ENCODE measurements around the gene APOA4.
A peak's percentile ranks its signal among the peaks of the same experiment; 100 is the strongest.
"Not testable (repeated sequence)": the region's sequence is repeated elsewhere in the genome, so short reads cannot be mapped to it uniquely, and the experiment has no call there.

Gene APOA4

DNA sequence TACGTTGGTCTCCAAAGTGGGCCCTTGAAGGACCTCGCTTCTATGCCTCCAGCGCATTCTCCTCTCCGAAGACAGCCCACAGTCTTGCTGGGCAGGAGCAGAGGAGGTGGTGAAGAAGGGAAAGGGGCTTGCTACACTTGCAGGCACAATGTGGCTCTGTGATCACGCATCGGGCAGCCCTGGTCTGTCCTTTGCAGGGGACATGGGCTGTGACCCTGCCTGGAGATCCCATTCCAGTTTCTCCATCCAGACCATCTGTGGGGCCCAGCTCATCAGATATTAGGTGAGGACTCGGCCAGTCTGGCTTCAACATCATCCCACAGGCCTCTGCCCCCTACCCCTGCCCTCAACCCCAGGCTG lies 13.5 kb upstream of the APOA4 start:
- no peak overlapping the region for H3K4me3 ChIP-seq (ENCODE audit: low read length)
- TF ChIP-seq, protein P1, sequence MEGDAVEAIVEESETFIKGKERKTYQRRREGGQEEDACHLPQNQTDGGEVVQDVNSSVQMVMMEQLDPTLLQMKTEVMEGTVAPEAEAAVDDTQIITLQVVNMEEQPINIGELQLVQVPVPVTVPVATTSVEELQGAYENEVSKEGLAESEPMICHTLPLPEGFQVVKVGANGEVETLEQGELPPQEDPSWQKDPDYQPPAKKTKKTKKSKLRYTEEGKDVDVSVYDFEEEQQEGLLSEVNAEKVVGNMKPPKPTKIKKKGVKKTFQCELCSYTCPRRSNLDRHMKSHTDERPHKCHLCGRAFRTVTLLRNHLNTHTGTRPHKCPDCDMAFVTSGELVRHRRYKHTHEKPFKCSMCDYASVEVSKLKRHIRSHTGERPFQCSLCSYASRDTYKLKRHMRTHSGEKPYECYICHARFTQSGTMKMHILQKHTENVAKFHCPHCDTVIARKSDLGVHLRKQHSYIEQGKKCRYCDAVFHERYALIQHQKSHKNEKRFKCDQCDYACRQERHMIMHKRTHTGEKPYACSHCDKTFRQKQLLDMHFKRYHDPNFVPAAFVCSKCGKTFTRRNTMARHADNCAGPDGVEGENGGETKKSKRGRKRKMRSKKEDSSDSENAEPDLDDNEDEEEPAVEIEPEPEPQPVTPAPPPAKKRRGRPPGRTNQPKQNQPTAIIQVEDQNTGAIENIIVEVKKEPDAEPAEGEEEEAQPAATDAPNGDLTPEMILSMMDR (IDR thresholded peaks at IDR 0.05; ENCODE audit: insufficient read depth, low read depth, low read length, missing control alignments) = no peak
- DNase-seq (ENCODE audit: low read depth) = no peak

DNA sequence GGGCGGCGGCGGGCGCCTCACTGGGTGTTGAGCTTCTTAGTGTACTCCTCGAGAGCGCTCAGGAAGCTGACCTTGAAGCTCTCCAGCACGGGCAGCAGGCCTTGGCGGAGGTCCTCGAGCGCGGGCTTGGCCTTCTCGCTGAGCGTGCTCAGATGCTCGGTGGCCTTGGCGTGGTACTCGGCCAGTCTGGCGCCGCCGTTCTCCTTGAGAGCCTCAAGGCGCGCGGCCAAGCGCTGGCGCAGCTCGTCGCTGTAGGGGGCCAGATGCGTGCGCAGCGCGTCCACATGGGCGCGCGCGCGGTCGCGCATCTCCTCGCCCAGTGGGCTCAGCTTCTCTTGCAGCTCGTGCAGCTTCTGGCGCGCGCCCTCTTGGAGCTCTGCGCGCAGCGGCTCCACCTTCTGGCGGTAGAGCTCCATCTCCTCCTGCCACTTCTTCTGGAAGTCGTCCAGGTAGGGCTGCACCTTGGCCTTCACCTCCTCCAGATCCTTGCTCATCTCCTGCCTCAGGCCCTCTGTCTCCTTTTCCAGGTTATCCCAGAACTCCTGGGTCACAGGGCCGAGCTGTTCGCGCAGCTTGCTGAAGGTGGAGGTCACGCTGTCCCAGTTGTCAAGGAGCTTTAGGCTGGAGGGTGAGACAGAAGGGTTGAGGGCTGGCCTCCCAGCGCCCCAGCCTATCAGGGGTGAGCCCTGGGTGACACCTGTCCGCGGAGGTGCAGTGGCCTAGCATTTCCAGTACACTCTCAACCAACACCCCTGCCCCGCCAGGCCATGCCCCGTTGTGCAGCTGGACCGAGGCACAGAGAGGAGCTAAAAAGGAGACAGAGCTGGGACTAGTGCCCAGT lies 12.9 kb upstream of the APOA4 start:
- TF ChIP-seq, protein P1 (IDR thresholded peaks at IDR 0.05; ENCODE audit: insufficient read depth, low read depth, low read length, missing control alignments) = peak; percentile 65
- H3K4me3 ChIP-seq (ENCODE audit: low read length) = peak overlapping the region; percentile 24
- peak; percentile 87 for DNase-seq (ENCODE audit: low read depth)

DNA sequence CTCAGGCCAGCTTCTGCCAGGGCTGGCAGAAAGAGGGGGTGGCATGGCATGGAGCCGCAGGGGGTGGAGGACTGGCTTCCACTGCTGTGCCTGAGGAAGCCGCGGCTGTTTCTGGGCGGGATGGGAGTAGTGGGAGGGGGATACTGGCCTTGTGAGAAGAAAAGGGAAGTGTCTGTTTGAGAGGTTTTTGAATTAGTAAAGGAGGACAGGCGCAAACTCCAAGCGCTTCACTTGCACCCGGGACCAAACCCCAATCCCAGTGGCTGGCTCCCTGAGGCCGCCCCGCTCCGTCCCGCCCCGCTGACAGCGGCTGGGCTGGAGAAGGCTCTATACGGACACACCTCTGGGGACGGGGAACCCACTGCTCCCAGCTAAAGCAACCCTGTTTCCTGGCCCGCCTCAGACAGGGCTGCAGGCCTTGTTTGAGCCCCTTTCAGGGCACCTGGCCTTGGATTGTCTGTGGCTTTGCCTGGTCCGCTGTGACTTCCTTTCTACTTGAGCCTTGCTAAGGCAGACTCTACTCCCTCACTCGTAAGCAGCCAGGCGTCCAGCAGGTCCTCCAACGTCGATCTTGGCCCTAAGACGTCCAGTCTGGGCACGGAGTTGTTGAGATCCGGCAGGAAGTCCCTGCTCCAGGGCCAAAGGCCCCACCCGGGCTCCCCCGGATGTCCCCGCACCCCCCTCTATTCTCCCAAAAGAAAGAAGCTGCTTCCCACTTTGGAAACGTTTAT lies 12.1 kb upstream of the APOA4 start:
- no peak for DNase-seq (ENCODE audit: low read depth)
- H3K4me3 ChIP-seq (ENCODE audit: low read length) = no peak overlapping the region
- TF ChIP-seq, protein P1 (IDR thresholded peaks at IDR 0.05; ENCODE audit: insufficient read depth, low read depth, low read length, missing control alignments) = no peak

DNA sequence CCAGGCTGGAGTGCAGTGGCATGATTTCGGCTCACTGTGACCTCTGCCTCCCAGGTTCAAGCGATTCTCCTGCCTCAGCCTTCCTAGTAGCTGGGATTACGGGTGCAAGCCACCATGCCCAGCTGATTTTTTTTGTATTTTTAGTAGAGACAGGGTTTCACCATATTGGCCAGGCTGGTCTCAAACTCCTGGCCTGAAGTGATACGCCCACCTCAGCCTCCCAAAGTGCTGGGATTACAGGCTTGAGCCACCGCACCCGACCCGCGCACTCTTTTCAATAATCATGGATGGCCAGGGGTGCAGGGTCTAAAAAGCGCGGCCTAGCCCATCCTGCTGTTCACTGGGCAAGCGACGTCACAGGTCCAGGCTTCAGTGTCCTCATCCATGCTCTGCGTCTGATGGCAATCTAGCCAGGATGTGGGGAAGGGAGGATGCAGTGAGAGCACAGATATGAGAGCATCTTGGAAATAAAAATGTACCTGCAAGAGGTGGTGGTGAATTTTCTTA lies 11.5 kb upstream of the APOA4 start:
- not testable (repeated sequence) for DNase-seq (ENCODE audit: low read depth)

DNA sequence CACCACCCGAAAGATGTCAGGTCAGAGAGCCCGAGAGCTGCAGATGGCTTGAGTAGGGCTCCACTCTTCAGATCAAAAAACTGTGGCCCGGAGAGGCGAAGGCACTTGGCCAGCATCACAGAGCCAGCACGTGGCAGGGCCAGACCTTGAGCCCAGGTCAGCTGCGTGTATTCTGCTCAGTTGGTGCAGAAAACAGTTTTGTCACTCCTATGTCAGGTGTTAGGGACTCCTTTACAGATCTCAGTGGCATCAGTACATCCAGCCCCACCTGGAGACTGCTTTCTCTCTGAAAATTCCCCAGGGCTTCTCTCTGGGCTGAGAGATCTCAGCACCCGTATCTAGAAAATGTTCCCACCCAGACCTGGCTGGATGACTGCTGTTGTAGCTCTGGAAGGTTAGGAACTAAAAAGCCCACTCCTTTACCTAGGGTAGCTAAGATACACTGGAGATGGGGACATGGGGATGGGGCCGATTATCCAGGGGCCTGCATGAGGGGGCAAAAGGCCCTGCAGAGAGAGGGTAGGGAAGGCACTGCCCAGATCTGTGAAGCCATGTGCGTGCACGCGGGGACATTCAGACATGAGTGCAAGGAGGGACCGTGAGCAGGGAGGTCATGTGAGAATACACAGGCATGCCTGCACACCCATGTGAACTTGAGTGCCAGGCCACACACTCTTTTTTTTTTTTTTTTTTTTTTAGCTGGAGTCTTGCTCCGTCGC lies 10.9 kb upstream of the APOA4 start:
- no peak for DNase-seq (ENCODE audit: low read depth)
- no peak overlapping the region for H3K4me3 ChIP-seq (ENCODE audit: low read length)
- TF ChIP-seq, protein P1 (IDR thresholded peaks at IDR 0.05; ENCODE audit: insufficient read depth, low read depth, low read length, missing control alignments) = no peak

More for the DNA sequence above, 11.5 kb upstream of the APOA4 start:
- H3K4me3 ChIP-seq (ENCODE audit: low read length) = not testable (repeated sequence)

DNA sequence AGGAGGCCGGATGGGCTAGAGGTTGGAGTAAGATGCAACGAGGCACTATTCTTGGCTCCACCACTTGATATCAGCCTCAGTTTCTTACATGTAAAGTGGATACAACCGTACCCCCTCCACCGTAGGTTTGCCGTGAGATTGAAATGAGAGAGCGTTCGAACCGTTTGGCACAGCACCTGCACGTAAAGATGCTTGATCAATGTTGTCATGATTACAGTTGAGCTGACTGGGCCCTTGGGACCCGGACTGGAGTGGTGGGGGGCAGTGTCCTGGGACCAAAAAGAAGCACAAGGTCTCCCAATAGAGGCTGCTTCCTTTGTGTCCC lies 10.3 kb upstream of the APOA4 start:
- TF ChIP-seq, protein P1 (IDR thresholded peaks at IDR 0.05; ENCODE audit: insufficient read depth, low read depth, low read length, missing control alignments) = no peak
- DNase-seq (ENCODE audit: low read depth) = no peak
- H3K4me3 ChIP-seq (ENCODE audit: low read length) = no peak overlapping the region

All from epithelial cell of esophagus (primary cell).